WTC11 (cell line): ENCODE results near the gene JADE2. TPM values are rescaled to one million over a fixed set of nuclear protein-coding genes. Genes with fewer than 3 reads are reported as not detected.

Source experiments
- ATAC-seq: fragments of 200-7000 bp; cut with Tn5 transposase; 2 replicates; pipeline ENCODE4 v1.10.0; 2021; ENCODE audit warnings: mild to moderate bottlenecking, moderate library complexity
- CTCF ChIA-PET: fragments of 300-600 bp; sonication (Branson Sonifier 250); formaldehyde crosslinking; loops from one replicate; lab custom pipeline; 2021; ENCODE audit warnings: antibody characterized with exemption; lab: Charles Lee
- POLR2A ChIA-PET: fragments of 350-600 bp; sonication (Branson Sonifier 250); formaldehyde crosslinking; loops from one replicate; lab custom pipeline; 2021; ENCODE audit warnings: antibody characterized with exemption; lab: Charles Lee
- DNase-seq: peaks from one replicate; pipeline ENCODE4 v3.0.0; 2021; ENCODE audit warnings: low spot score
- H3K27ac Mint-ChIP-seq: 2 replicates; pipeline ENCODE4 v1.8.0; 2021; ENCODE audit warnings: mixed read lengths
- H3K27me3 Mint-ChIP-seq: 2 replicates; pipeline ENCODE4 v1.8.0; 2021; ENCODE audit warnings: low read depth, mild to moderate bottlenecking, moderate library complexity, mixed read lengths
- H3K36me3 Mint-ChIP-seq: 2 replicates; pipeline ENCODE4 v1.8.0; 2021; ENCODE audit warnings: mixed read lengths
- H3K4me1 Mint-ChIP-seq: 2 replicates; pipeline ENCODE4 v1.8.0; 2022; ENCODE audit warnings: mixed read lengths
- H3K4me3 Mint-ChIP-seq: 2 replicates; pipeline ENCODE4 v1.8.0; 2021; ENCODE audit warnings: mild to moderate bottlenecking, moderate library complexity, mixed read lengths
- H3K9me3 Mint-ChIP-seq: 2 replicates; pipeline ENCODE4 v1.8.0; 2021; ENCODE audit warnings: mixed read lengths
- MXD4 ChIP-seq: fragments of 250-450 bp; sonication (Bioruptor Pico); IDR thresholded peaks from 2 replicates; pipeline ENCODE4 v1.8.0; 2021; ENCODE audit warnings: mild to moderate bottlenecking, moderate library complexity, borderline replicate concordance
- MYBL2 ChIP-seq: sonication (generic); formaldehyde crosslinking; IDR thresholded peaks from 2 replicates; pipeline ENCODE4 v1.8.1; 2023; ENCODE audit warnings: mild to moderate bottlenecking, moderate library complexity, missing genetic modification reagents
- NFYB ChIP-seq: sonication (generic); formaldehyde crosslinking; conservative IDR thresholded peaks from 2 replicates; pipeline ENCODE4 v1.8.0; 2022; ENCODE audit warnings: low read depth, missing genetic modification reagents
- TEAD1 ChIP-seq: sonication (generic); formaldehyde crosslinking; IDR thresholded peaks from 2 replicates; pipeline ENCODE4 v1.8.0; 2022; ENCODE audit warnings: mild to moderate bottlenecking, missing genetic modification reagents
- ZNF121 ChIP-seq: sonication (generic); formaldehyde crosslinking; IDR thresholded peaks from 2 replicates; pipeline ENCODE4 v1.8.0; 2023; ENCODE audit warnings: missing genetic modification reagents
- ZNF232 ChIP-seq: sonication (generic); formaldehyde crosslinking; IDR thresholded peaks from 2 replicates; pipeline ENCODE4 v1.8.0; 2022; ENCODE audit warnings: mild to moderate bottlenecking, missing genetic modification reagents
- ZNF671 ChIP-seq: fragments of 250-450 bp; sonication (Bioruptor Pico); IDR thresholded peaks from 2 replicates; pipeline ENCODE4 v1.8.0; 2021; ENCODE audit warnings: mild to moderate bottlenecking
- total RNA-seq: library from RNA; stranded (reverse); gene quantifications from 3 replicates; pipeline ENCODE4 v1.2.3, GENCODE V29; 2021
- TF ChIP-seq, protein P1 (sequence below): sonication (generic); formaldehyde crosslinking; IDR thresholded peaks from 2 replicates; pipeline ENCODE4 v1.8.0; 2023; ENCODE audit warnings: missing genetic modification reagents, mild to moderate bottlenecking, borderline replicate concordance
- TF ChIP-seq, protein P2 (sequence below): sonication (generic); formaldehyde crosslinking; conservative IDR thresholded peaks from 2 replicates; pipeline ENCODE4 v1.8.1; 2023; ENCODE audit warnings: mild to moderate bottlenecking, low read depth, missing genetic modification reagents, moderate library complexity
- TF ChIP-seq, protein P3 (sequence below): sonication (generic); formaldehyde crosslinking; IDR thresholded peaks from 2 replicates; pipeline ENCODE4 v1.8.0; 2022; ENCODE audit warnings: missing genetic modification reagents
- TF ChIP-seq, protein P4 (sequence below): fragments of 250-450 bp; sonication (Bioruptor Pico); IDR thresholded peaks from 2 replicates; pipeline ENCODE4 v2.1.2; 2022; ENCODE audit warnings: mild to moderate bottlenecking, moderate library complexity
- TF ChIP-seq, protein P5 (sequence below): sonication (generic); formaldehyde crosslinking; IDR thresholded peaks from 2 replicates; pipeline ENCODE4 v1.8.1; 2023; ENCODE audit warnings: mild to moderate bottlenecking, moderate library complexity, missing genetic modification reagents
- TF ChIP-seq, protein P6 (sequence below): sonication (generic); formaldehyde crosslinking; IDR thresholded peaks from 2 replicates; pipeline ENCODE4 v1.8.0; 2022; ENCODE audit warnings: mild to moderate bottlenecking, missing genetic modification reagents

Gene JADE2
- total RNA-seq, 1 experiment from 2014 or later, result 40.8 TPM

DNA sequence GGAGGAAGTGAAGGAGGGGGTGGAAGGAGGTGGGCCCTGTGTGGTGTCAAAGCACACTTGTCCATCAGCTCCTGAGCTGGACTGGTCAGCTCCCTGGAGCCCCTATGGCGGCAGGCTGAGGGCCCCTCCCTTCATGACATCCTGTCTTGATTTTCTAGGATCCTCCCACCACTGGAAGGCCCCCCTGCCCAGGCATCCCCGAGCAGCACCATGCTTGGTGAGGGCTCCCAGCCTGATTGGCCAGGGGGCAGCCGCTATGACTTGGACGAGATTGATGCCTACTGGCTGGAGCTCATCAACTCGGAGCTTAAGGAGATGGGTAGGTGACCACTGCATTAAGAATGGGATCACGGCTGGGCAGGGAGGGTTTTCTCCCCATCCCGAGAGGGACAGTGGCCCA lies 34.2 kb downstream of the JADE2 start (continued):
- TF ChIP-seq, protein P1, sequence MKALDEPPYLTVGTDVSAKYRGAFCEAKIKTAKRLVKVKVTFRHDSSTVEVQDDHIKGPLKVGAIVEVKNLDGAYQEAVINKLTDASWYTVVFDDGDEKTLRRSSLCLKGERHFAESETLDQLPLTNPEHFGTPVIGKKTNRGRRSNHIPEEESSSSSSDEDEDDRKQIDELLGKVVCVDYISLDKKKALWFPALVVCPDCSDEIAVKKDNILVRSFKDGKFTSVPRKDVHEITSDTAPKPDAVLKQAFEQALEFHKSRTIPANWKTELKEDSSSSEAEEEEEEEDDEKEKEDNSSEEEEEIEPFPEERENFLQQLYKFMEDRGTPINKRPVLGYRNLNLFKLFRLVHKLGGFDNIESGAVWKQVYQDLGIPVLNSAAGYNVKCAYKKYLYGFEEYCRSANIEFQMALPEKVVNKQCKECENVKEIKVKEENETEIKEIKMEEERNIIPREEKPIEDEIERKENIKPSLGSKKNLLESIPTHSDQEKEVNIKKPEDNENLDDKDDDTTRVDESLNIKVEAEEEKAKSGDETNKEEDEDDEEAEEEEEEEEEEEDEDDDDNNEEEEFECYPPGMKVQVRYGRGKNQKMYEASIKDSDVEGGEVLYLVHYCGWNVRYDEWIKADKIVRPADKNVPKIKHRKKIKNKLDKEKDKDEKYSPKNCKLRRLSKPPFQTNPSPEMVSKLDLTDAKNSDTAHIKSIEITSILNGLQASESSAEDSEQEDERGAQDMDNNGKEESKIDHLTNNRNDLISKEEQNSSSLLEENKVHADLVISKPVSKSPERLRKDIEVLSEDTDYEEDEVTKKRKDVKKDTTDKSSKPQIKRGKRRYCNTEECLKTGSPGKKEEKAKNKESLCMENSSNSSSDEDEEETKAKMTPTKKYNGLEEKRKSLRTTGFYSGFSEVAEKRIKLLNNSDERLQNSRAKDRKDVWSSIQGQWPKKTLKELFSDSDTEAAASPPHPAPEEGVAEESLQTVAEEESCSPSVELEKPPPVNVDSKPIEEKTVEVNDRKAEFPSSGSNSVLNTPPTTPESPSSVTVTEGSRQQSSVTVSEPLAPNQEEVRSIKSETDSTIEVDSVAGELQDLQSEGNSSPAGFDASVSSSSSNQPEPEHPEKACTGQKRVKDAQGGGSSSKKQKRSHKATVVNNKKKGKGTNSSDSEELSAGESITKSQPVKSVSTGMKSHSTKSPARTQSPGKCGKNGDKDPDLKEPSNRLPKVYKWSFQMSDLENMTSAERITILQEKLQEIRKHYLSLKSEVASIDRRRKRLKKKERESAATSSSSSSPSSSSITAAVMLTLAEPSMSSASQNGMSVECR (CRISPR knock-in tag), result no peak
- TF ChIP-seq, protein P2, sequence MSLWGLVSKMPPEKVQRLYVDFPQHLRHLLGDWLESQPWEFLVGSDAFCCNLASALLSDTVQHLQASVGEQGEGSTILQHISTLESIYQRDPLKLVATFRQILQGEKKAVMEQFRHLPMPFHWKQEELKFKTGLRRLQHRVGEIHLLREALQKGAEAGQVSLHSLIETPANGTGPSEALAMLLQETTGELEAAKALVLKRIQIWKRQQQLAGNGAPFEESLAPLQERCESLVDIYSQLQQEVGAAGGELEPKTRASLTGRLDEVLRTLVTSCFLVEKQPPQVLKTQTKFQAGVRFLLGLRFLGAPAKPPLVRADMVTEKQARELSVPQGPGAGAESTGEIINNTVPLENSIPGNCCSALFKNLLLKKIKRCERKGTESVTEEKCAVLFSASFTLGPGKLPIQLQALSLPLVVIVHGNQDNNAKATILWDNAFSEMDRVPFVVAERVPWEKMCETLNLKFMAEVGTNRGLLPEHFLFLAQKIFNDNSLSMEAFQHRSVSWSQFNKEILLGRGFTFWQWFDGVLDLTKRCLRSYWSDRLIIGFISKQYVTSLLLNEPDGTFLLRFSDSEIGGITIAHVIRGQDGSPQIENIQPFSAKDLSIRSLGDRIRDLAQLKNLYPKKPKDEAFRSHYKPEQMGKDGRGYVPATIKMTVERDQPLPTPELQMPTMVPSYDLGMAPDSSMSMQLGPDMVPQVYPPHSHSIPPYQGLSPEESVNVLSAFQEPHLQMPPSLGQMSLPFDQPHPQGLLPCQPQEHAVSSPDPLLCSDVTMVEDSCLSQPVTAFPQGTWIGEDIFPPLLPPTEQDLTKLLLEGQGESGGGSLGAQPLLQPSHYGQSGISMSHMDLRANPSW, result no peak
- TF ChIP-seq, protein P3, sequence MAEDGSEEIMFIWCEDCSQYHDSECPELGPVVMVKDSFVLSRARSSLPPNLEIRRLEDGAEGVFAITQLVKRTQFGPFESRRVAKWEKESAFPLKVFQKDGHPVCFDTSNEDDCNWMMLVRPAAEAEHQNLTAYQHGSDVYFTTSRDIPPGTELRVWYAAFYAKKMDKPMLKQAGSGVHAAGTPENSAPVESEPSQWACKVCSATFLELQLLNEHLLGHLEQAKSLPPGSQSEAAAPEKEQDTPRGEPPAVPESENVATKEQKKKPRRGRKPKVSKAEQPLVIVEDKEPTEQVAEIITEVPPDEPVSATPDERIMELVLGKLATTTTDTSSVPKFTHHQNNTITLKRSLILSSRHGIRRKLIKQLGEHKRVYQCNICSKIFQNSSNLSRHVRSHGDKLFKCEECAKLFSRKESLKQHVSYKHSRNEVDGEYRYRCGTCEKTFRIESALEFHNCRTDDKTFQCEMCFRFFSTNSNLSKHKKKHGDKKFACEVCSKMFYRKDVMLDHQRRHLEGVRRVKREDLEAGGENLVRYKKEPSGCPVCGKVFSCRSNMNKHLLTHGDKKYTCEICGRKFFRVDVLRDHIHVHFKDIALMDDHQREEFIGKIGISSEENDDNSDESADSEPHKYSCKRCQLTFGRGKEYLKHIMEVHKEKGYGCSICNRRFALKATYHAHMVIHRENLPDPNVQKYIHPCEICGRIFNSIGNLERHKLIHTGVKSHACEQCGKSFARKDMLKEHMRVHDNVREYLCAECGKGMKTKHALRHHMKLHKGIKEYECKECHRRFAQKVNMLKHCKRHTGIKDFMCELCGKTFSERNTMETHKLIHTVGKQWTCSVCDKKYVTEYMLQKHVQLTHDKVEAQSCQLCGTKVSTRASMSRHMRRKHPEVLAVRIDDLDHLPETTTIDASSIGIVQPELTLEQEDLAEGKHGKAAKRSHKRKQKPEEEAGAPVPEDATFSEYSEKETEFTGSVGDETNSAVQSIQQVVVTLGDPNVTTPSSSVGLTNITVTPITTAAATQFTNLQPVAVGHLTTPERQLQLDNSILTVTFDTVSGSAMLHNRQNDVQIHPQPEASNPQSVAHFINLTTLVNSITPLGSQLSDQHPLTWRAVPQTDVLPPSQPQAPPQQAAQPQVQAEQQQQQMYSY (CRISPR knock-in tag), result no peak
- no peak for TF ChIP-seq TEAD1 (CRISPR knock-in tag)
- TF ChIP-seq, protein P4, sequence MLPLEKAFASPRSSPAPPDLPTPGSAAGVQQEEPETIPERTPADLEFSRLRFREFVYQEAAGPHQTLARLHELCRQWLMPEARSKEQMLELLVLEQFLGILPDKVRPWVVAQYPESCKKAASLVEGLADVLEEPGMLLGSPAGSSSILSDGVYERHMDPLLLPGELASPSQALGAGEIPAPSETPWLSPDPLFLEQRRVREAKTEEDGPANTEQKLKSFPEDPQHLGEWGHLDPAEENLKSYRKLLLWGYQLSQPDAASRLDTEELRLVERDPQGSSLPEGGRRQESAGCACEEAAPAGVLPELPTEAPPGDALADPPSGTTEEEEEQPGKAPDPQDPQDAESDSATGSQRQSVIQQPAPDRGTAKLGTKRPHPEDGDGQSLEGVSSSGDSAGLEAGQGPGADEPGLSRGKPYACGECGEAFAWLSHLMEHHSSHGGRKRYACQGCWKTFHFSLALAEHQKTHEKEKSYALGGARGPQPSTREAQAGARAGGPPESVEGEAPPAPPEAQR (CRISPR knock-in tag), result no peak
- TF ChIP-seq, protein P5, sequence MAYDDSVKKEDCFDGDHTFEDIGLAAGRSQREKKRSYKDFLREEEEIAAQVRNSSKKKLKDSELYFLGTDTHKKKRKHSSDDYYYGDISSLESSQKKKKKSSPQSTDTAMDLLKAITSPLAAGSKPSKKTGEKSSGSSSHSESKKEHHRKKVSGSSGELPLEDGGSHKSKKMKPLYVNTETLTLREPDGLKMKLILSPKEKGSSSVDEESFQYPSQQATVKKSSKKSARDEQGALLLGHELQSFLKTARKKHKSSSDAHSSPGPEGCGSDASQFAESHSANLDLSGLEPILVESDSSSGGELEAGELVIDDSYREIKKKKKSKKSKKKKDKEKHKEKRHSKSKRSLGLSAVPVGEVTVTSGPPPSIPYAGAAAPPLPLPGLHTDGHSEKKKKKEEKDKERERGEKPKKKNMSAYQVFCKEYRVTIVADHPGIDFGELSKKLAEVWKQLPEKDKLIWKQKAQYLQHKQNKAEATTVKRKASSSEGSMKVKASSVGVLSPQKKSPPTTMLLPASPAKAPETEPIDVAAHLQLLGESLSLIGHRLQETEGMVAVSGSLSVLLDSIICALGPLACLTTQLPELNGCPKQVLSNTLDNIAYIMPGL (CRISPR knock-in tag), result no peak
- TF ChIP-seq, all 79 proteins: peak for 0

DNA sequence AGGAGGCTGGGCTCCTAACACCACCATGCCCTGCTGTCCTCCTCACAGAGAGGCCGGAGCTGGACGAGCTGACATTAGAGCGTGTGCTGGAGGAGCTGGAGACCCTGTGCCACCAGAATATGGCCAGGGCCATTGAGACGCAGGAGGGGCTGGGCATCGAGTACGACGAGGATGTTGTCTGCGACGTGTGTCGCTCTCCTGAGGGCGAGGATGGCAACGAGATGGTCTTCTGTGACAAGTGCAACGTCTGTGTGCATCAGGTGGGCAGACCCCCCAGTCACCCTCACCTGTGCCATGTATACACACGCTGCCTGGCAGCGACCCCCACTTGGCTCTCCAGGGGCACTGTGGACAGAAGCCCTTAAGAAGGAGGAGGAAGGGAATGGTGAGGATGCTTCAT lies 35.2 kb downstream of the JADE2 start:
- ATAC-seq (no peak), DNase-seq (no peak)
- peaks cover 54% of the 10 kb centered on the region for H3K36me3 Mint-ChIP-seq
- H3K27me3 Mint-ChIP-seq, result no peaks in the 10 kb centered on the region
- no peak overlapping the region for H3K4me3 Mint-ChIP-seq
- POLR2A ChIA-PET, result no interaction called here
- no peak overlapping the region for H3K27ac Mint-ChIP-seq
- CTCF ChIA-PET, result interaction anchor here (0.6 to 2.1 kb wide), 6 partner anchors 18 to 189 kb away, joined by 3 to 8 read pairs (median 4); no protein-coding TSS in a partner anchor
- peaks cover 4% of the 10 kb centered on the region for H3K9me3 Mint-ChIP-seq
- no peaks in the 10 kb centered on the region for H3K4me1 Mint-ChIP-seq
- TF ChIP-seq MYBL2 (CRISPR knock-in tag), result no peak
- no peak for TF ChIP-seq ZNF671 (CRISPR knock-in tag)
- TF ChIP-seq, protein P6, sequence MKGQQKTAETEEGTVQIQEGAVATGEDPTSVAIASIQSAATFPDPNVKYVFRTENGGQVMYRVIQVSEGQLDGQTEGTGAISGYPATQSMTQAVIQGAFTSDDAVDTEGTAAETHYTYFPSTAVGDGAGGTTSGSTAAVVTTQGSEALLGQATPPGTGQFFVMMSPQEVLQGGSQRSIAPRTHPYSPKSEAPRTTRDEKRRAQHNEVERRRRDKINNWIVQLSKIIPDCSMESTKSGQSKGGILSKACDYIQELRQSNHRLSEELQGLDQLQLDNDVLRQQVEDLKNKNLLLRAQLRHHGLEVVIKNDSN, result no peak
- TF ChIP-seq, protein P1 (CRISPR knock-in tag), result no peak
- TF ChIP-seq MXD4 (CRISPR knock-in tag), result no peak
- no peak for TF ChIP-seq NFYB (CRISPR knock-in tag)
- no peak for TF ChIP-seq ZNF121 (CRISPR knock-in tag)
- TF ChIP-seq ZNF232 (CRISPR knock-in tag), result no peak
- TF ChIP-seq, protein P5 (CRISPR knock-in tag), result no peak
